Left hindlimb (tissue), 1 donor: ENCODE data around the gene RTCA.
"Not testable (repeated sequence)": the region's sequence is repeated elsewhere in the genome, so short reads cannot be mapped to it uniquely, and the experiment has no call there.

Experiments used
- DNase-seq: peaks from one replicate; pipeline ENCODE4 v3.0.0-alpha.2; 2018

The RTCA gene

DNA sequence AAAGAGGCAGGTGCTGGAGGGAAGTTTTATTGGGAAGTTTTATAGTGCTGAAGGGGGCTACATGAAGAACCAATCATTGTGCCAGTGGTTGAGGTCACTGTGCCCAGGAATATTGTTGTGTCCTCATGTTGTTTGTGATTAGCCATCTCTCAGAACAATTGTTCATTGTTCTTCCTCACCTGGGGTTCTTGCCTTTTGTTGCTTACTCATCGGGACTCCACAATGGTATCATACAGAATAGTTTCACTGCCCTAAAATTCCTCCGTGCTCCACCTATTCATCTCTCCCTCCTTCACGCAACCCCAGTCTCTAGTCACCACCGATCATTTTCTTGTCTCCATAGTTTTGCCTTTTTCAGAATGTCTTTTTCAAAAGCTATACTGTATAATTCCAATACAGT is 47.4 kb downstream of the RTCA start:
- DNase-seq: no peak

DNA sequence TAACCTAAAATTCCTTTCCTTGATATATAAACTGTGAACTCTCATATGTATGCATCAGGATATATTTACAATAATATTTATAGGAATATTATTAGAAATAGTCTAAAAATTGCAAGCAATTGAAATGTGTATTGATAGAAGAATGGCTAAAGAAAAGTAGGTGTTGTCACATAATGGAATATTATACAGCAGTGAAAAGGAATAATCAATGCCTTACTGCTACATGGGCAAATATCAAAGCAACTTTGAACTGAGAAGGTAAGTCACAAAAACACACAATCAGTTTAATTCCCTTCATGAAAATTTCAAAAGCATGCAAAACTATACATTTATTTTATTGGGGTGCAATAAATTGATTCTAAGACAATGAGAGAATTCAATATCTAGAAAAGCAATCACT is 50.6 kb downstream of the RTCA start:
- no peak for DNase-seq

GRCh38 chr1:100320311-100321099 is 54.5 kb downstream of the RTCA start:
- no peak for DNase-seq

GRCh38 chr1:100321100-100321493 is 55.1 kb downstream of the RTCA start:
- no peak for DNase-seq

DNA sequence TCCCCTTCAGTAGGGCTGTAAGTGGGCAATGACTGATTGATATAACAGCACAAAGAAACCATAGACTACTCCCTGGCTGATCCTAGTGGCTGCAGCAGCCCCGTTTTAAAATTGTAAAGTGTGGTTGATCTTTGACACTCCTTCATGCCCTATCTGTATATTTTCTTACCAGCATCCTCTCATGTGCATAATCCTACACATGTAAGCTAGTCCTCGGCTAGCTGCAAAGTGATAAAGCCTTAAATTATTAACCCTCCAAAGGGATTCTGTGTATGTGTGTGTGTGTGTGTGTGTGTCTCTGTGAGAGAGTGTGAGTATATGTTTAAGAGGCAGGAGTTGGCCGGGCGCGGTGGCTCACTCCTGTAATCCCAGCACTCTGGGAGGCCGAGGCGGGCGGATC is 55.5 kb downstream of the RTCA start:
- DNase-seq: no peak

GRCh38 chr1:100322436-100323211 is 56.6 kb downstream of the RTCA start:
- DNase-seq: no peak

GRCh38 chr1:100323419-100324106 is 57.5 kb downstream of the RTCA start:
- no peak for DNase-seq

DNA sequence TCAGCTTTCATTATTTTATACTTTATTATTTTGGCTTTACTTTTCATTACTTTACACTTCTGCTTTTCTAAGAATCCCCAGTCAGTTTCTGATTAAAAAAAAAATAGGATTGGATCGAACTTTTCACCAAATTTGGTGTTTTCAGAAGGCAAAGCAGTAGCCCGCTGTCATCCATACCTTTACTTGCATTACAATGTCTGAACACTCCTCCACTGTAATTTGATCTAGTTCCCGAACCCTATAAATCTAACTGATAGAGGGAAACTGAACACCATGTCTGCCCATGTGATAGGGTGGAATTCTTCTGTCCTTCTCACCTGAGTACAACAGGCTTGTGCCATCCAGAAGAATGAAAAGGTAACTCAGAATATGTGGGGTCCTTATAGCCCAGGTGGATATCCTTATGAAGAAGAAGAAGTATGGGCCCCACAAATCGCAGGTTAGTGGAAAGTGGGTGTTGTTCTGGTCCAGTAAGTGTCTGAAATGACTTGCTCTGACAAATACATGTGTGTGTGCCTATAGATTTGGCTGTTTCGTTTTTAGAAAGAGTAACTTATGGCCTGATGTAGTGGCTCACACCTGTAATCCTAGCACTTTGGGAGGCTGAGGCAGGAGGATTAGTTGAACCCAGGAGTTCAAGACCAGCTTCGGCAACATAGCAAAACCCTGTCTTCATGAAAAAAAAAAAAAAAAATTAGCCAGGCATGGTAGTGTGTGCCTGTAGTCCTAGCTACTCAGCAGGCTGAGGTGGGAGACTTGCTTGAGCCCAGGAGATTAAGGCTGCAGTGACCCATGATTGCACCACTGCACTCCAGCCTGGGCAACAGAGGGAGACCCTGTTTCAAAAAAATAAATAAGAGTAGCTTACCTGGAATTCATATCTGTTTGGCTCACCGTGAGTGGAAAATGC is 59.7 kb downstream of the RTCA start:
- DNase-seq: no peak

- DNase-seq: not testable (repeated sequence)
Observed at GRCh38 chr1:100326325-100326670, 60.3 kb downstream of the RTCA start.

GRCh38 chr1:100328133-100328532 is 62.1 kb downstream of the RTCA start:
- no peak for DNase-seq

- not testable (repeated sequence) for DNase-seq
Observed at GRCh38 chr1:100331146-100331545, 65.1 kb downstream of the RTCA start.

GRCh38 chr1:100332331-100332730 is 66.3 kb downstream of the RTCA start:
- DNase-seq: no peak

- no peak for DNase-seq
Observed at GRCh38 chr1:100335436-100335835, 69.4 kb downstream of the RTCA start.

DNA sequence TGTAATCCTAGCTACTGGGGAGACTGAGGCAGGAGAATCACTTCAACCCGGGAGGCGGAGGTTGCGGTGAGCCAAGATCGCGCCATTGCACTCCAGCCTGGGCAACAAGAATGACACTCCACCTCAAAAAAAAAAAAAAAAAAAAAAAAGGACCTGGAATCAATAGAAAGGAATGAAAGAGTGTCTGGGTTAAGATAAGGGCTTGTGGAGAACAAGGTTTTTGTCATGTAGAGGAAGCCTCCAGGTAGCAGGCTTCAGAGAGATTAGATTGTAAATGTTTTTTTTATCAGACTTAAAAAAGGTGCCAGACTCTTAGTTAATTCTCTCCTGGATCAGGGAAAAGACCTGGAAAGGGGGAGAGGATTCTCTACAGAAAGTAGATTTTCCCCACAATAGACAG is 71.9 kb downstream of the RTCA start:
- DNase-seq: not testable (repeated sequence)

GRCh38 chr1:100339735-100340134 is 73.7 kb downstream of the RTCA start:
- DNase-seq: not testable (repeated sequence)

- no peak for DNase-seq
Observed at GRCh38 chr1:100340494-100340893, 74.5 kb downstream of the RTCA start.

DNA sequence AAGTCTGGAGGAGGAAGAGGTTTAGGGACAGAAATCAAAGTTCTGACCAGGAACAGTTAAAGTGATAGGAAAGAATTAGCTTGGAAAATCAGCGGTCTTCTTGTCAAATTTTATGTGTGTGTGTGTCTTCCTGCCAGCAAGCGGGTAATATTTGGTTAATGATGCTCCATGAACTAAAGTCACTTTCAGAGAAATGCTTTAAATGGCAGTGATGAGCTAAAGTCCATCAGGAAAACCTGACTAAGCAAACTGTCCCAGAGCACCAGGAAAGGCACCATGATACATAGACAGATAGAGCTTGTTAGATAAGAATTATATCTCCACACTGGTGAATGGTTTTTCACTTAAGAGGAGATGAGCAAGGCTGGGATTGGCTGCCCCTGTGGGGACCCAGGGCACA is 76.3 kb downstream of the RTCA start:
- no peak for DNase-seq
